Gastrocnemius medialis (tissue), 4 donors: ENCODE measurements around the gene ENDOU.
A peak's percentile ranks its signal among the peaks of the same experiment; 100 is the strongest.

Experiments
- CTCF ChIP-seq, 5 experiments: fragments of 450-650 bp in 3 of 5; fragments of 200-600 bp in 2 of 5; sonication (generic) in 2 of 5; IDR thresholded peaks in 4 of 5; conservative IDR thresholded peaks in 1 of 5; 1 replicate in 4 of 5; 2 replicates in 1 of 5; pipeline ENCODE4 v1.5.1; 2016 to 2019; ENCODE audit warnings: antibody characterized with exemption in 5 of 5, mild to moderate bottlenecking in 3 of 5, moderate library complexity in 3 of 5
- POLR2A ChIP-seq, 2 donors: fragments of 450-650 bp; IDR thresholded peaks; one replicate each; pipeline ENCODE4 v1.6.1; 2017; ENCODE audit warnings: antibody characterized with exemption in 2 of 2, mild to moderate bottlenecking in 2 of 2, moderate library complexity in 2 of 2

GRCh38 chr12:47705566-47706425, 19.5 kb downstream of the ENDOU start, which contains the start of gene RPAP3:
- TF ChIP-seq CTCF (IDR thresholded peaks at IDR 0.05 in 4 of 5, conservative IDR thresholded peaks at IDR 0.05 in 1 of 5): peak; percentile 71 to 84 (median 80)
- peak; percentile 67 to 75 for TF ChIP-seq POLR2A (IDR thresholded peaks at IDR 0.05)
